Renal cortical epithelial cell (primary cell): ENCODE measurements around the gene TEX13A. TPM values are rescaled to one million over a fixed set of nuclear protein-coding genes. Genes with fewer than 3 reads are reported as not detected.
"Not testable (repeated sequence)": the region's sequence is repeated elsewhere in the genome, so short reads cannot be mapped to it uniquely, and the experiment has no call there.

Experiments used
- DNase-seq: peaks from one replicate; pipeline ENCODE4 v3.0.0-alpha.2; 2011; ENCODE audit warnings: low read depth
- total RNA-seq: library from RNA; depleted of rRNA; stranded (reverse); fragments of >200 nt; gene quantifications from 2 replicates; pipeline ENCODE4 v1.2.3, GENCODE V29; 2014

The TEX13A gene, protein sequence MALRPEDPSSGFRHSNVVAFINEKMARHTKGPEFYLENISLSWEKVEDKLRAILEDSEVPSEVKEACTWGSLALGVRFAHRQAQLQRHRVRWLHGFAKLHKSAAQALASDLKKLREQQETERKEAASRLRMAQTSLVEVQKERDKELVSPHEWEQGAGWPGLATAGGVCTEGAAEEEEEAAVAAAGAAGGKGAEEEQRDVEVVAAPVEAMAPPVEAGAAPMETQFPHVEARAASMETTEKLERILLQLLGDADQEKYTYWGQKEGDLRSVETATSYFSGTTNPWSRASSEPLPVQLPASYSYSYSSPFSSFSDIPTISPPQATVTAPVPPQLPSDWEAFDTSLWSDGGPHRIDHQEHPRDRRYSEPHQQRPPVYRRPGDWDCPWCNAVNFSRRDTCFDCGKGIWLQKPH
- not detected in 2 replicates for total RNA-seq

DNA sequence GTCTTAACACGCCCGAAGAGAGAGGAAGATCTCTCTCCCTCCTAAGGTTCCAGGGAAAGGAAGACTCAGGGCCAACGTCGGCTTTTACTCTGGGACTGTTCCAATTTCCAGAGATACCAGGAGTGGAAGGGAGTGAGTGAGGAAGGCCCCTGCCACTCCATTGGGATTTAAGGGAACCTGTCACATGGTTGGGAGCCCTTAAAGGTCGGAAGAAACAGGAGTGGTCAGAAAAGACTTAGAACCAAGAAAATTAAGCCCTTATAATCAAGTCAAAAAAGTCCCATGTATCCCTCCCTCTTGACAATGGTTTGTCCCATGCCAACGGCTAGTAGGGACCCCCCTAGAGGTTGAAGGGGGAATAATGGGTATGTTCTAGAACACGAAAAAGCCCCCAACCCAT lies at the start of gene TEX13A:
Gene TEX13A, minus strand, starts transcription at position 59 of the 400 bp plus-strand sequence. CDS start 297 bp downstream, outside the sequence.
- DNase-seq, result no peak

DNA sequence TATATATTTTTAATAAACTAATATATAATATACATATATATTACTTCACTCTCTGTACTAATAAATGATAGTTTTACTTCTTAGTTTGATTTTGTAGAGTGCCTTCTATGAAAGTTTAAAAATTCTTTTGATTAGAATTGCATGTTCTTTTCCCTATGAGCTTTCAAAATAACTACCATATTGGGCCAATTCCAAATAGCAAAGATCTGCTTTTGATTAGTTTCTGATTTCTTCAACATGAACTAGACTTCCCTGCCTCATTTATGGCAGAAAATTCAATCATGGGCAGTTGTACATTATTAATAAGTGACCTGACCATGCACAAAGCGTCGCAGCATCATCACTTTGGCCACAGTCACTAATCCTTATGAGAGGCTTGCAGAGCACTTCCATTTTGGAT lies 48.9 kb upstream of the TEX13A start:
- DNase-seq, result no peak

DNA sequence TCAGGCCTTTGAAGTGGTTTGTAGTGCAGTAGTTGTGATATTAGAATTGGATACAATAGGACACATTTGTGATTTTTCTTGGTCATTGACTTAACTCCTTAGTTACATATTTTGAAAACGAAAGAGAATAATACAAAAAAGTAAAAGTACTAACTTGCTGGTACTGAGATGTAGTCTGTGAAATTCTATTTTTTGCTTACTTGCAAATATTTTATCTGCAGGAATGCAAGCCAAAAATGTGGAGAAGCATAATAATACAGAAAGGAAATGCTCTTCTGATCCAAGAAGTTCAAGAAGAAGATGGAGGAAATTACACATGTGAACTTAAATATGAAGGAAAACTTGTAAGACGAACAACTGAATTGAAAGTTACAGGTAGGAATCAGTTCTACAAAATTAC lies 46.7 kb upstream of the TEX13A start:
- no peak for DNase-seq

DNA sequence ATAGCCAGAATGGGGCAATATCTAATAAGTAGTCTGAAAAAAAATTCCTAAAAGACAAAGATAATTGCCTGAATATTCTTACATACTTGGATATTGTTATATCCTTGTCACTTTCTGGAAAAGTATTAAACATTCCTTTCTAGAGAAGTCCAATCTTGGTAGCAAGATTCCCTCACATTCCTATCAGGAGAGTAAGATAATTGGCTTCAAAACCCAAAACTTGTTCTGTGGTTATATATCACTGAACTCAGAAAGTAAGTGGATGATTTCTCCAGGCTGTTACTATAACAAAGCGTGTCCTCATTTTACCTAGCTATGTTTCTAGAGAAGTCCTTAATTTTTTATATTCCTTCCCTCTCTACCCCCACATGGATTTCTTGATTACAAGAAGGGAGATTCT lies 46.0 kb upstream of the TEX13A start:
- DNase-seq, result no peak

DNA sequence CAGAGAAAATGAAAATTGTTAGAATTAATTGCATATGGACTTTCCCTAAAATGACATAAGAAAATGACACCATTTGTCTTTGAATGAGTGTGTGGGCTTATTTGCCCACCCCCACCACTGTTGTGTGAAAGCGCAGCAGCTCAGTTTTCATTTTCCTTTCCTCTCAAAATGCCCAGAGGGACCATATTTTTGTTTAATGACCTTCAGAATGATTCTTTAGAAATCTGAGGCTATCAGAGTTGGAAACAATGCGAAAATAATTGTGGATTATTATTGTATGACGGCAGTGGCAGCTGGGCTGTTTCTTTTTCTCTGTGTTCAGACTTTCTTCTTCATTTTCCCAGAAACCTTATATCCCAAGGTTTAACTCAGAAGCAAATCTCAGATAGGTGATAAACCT lies 44.6 kb upstream of the TEX13A start:
- no peak for DNase-seq

DNA sequence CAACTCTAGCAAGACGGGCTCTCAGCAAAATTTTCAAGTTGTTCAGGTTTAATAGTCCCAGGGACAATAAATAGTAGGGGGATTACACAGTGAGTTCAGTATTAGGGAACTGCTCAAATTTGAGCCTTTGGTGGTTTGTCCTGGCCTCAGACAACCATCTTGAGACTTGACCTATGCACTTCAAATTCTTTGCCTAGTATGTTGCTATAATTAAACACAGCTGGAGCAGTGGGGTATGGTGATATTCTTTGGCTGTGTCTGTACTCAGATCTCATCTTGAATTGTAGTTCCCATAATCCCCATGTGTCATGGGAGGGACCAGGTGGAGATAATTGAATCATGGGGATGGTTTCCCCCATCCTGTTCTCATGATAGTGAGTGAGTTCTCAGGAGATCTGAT lies 43.3 kb upstream of the TEX13A start:
- DNase-seq, result no peak

DNA sequence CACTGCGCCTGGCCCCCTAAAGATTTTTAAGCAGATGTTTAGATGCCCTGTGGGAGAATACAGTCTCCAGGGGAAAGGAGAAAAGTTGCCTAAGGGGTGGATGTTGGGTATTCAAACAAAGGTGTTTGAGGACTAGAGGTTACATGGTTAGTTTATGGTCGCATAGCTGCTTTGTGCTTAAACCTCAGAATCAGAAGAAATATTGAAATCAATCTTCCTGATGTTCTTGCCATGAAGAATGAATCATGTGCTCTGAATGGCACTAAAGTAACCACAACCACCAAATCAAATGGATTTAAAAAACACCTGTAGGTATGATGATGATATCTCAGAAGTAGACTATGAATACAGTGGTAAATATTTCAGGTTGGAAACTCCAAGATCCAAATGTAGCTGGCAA lies 42.7 kb upstream of the TEX13A start:
- no peak for DNase-seq

DNA sequence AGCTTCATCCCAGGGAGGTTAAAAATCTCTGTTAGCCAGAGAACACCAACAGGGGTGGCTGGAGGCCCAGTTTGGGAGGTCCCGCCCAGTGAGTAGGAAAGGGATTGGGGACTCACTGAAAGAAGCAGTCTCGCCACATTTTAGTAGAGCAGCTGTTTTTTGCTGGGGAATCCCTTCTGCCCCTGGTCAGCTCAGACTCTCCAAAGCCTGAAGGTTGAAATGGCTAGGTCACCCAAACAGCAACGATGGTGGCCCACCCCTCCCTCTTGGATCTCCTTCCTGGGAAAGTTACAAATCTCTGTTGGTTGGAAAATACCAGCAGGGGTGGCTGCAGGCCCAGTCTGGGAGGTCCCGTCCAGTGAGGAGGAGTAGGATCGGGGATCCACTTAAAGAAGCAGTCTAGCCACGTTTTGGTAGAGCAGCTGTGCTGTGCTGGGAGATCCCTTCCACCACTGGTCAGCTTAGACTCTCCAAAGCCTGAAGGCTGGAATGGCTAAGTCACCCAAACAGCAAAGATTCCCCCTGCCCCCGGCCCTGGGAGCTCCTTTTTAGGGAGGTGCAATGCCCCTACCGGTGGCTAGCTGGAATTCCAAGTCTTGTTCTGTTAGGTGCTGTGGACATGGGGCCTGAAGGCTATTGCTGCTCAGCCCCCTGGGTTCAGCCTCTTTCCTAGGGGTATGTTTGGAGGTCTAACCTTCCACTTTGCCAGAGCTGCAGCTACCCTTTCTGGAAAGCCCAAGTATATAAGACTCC lies 40.0 kb upstream of the TEX13A start:
- DNase-seq, result no peak

DNA sequence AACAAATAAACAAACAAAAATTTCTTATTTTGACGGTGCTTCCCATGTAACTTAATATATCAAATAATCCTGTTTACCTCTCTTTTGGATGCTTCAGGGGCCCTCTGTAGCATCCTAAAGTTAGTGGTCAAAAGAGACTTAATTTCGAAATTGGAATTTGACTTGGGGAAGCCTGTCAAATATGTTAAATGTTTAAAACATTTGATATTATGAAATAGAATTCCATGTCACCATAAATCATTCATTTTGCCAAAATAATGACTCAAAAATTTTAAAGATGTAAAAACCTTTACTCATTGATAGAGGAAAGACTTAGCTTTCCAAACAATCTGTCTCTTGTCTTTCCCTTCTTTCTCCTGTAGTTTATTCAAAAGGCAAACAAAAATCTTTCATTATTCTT lies 20.6 kb upstream of the TEX13A start:
- no peak for DNase-seq

DNA sequence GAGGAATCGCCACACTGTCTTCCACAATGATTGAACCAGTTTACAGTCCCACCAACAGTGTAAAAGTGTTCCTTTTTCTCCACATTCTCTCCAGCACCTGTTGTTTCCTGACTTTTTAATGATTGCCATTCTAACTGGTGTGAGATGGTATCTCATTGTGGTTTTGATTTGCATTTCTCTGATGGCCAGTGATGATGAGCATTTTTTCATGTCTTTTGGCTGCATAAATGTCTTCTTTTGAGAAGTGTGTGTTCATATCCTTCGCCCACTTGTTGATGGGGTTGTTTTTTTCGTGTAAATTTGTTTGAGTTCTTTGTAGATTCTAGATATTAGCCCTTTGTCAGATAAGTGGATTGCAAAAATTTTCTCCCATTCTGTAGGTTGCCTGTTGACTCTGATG lies 16.9 kb upstream of the TEX13A start:
- DNase-seq, result not testable (repeated sequence)

DNA sequence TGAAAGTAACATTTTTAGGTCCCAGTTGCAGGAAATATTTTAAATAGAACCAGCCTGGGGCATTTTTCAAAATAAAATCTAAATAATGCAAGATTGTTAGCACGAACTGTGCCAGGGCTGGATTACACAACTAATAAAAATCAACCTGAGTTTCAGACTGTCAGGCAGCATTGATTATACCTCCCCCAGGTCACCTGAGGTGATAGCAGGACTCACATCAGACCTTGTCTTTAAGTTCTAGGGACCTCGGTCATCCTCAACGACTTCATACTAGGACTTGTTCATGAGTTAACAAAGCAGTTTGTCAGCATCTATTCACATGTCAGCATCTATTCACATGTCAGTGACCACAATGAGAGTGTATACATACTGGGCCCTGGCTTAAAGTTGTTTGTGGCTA lies 8.7 kb upstream of the TEX13A start:
- no peak for DNase-seq

DNA sequence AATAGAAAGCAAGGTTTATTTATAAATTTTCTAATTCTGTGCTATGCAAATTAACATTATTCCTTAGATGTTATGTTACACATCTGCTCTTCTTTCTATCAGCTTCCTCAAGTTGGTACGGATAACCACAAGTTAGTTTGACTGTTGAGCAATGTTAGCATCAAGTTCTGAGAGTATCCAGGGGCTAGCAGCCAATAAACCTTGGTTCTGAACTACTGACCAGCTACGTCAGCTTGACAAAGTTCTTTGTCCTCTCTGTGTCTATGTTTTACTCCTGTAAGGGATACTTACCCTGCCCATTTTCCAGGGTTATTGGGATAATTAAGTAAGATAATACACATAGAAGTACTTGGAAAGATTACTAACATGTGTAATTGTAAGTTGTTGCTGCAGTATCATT lies 8.1 kb upstream of the TEX13A start:
- no peak for DNase-seq

DNA sequence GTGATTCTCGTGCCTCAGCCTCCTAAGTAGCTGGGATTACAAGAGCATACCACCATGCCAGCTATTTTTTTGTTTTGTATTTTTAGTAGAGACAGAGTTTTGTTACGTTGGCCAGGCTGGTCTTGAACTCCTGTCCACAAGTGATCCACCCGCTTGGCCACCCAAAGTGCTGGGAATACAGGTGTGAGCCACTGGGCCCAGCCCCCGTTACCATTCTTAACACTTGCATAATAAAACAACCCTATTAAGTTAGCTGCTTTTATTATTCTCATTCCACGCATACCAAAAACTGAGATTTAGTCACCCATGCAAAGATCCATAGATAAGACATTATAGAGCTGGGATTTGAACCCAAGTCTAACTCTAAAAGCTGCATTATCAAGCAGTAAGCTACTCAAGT lies 6.0 kb upstream of the TEX13A start:
- no peak for DNase-seq

DNA sequence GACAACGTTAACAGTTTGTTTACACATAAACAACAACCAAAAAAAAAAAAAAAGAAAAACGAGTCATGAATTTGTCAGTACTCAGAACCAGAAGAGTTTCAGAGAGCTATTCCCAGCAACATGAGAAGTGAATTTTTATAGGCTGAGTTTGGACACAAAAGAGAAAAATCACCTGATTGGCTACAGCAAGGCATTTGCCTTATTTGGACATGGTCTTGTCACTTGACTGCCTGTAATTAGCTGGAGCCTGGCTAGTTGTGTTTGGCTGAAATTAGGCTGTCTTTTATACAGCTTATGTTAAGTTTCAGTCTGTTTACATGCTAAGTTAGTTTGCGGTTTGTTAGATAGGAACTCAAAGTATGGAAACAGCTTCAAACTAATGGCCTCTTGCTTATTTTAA lies 880 bp upstream of the TEX13A start:
- DNase-seq, result no peak

DNA sequence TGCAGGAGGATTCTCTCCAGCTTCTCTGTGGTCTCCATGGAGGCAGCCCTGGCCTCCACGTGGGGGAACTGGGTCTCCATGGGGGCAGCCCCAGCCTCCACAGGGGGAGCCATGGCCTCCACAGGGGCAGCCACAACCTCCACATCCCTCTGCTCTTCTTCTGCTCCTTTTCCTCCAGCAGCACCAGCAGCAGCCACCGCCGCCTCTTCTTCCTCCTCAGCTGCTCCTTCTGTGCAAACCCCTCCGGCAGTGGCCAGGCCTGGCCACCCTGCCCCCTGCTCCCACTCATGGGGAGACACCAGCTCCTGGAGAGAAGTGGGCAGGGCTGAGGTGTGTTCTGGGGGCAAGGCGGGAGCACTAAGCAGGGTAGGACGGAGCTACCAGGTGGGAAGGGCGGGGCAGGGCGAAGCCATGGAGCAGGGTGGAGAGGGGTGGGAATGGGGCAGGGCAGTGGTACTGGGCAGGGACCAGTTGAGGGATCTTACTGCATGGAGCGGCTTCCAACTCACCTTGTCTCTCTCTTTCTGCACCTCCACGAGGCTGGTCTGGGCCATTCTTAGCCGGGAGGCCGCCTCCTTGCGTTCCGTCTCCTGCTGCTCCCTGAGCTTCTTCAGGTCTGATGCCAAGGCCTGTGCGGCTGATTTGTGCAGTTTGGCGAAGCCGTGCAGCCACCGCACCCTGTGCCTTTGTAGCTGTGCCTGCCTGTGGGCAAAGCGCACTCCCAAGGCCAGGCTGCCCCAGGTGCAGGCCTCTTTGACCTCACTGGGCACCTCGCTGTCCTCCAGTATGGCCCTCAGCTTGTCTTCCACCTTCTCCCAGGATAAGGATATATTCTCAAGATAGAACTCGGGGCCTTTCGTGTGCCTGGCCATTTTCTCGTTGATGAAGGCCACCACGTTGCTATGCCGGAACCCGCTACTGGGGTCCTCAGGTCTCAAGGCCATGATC lies 766 bp downstream of the TEX13A start:
- no peak for DNase-seq

DNA sequence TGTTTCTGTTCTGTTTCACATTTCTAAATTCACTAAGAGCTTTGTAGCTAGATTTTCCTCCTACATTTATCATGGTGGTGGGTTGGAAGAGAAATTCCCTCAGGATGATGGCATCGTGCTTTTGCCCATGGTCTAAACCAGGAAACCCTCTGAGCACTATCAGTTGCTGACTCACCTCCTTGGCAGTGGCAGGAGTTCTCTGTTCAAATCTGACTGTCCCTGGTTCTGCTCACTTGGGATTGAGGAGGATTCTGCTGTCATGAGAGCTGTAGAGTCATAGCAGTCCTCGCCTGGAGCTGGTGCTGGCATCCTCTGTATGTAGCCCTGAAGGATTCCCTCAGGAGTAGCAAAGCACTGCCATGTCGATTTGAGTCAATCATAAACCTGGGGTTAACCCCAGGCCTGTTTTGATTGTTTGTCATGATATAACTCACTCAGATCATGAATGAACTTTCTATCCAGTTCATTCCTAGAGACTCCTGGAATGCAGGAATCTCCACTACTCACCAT lies 9.4 kb downstream of the TEX13A start:
- peak; percentile 24 for DNase-seq

DNA sequence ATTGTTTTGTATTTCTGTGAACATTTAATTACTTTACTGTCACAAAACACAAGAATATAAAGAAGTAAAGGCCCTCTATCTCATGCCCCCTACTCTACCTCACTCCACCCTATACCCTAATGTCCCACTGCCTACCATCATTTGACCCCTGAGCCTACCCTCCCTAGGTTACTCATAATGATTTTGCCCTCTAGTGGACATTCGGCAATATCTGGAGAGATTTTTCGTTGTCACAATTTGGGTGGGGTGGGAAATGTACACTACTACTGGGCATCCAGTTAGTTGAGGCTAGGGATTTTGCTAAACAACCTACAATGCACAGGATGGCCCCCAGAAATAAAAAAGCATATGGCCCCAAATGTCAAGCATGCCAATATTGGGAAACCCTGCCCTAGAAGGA lies 10.2 kb downstream of the TEX13A start:
- DNase-seq, result no peak

DNA sequence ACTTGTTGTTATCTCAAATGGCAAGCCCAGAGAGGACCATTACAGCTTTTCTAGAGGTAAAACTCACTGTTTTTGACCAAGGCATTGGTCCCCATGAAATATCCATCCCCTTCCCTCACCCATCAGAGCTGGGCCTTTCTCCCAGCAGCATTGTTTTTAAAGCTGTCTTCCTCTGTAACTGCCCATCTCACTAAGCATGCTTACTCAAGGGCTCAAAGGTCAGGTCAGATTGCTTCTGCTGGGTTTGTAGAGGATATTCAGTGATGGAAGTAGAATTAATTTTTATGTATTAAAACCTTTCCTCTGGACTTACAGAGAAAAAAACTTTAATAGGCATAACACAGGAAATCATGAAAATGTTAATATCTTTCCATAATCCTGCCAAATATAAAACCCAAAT lies 11.1 kb downstream of the TEX13A start:
- DNase-seq, result no peak

DNA sequence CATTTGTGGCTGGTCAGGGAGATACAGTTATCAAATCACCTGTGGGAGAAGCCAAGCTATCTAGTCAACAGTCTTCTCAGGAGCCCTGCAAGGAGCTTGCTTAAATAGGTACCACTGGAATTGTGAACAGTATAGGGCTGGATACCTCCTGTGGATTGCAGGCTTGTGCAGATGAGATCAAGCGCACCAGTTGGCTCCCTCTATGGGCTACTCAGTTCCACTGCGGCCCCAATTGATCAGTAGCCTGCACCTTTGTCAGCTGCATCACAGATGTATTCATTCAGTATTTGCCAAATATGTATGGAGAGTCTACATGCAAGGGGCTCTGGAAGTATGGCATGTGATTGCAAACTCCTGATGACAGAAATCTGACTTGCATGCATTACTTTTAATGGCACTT lies 28.6 kb downstream of the TEX13A start:
- DNase-seq, result peak; percentile 3

DNA sequence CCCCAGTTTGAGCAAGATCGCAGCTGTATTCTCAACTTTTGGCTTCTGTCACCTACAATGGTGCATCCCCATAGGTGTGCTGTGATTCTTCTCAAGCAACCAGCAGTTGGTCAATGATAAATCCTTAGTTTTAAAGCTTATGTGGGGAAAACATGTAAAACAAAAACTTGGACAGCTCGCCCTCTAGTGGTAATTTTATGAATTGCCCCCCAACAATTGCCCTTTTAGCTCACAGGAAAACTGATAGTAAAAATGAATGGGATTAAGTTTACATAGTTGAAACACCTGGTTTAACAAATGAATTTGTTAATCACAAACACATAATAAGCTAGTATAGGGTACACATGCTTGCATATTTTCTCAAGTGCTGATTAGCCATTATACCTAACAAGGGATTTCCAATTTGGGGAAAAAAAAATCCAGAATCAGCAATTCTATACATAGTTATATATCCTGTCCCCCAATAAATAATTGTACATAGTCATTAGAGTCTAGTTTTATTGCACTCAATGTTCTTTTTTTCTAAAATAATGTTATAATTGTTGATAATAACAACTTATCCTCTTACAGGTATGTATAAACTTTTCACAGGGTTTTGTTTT lies 30.1 kb downstream of the TEX13A start:
- DNase-seq, result peak; percentile 33

DNA sequence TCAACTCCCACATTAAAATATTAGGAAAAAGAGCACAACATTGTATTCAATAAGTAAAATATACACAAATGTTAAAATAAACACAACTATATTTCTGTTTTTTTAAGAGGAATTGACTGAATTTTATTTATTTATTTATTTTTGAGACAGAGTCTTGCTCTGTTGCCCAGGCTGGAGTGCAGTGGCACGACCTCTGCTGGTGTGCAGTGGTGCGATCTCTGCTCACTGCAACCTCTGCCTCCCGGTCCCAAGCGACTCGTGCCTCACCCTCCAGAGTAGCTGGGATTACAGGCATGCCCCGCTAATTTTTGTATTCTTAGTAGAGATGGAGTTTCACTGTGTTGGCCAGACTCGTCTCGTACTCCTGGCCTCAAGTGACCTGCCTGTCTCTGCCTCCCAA lies 31.4 kb downstream of the TEX13A start:
- DNase-seq, result no peak

DNA sequence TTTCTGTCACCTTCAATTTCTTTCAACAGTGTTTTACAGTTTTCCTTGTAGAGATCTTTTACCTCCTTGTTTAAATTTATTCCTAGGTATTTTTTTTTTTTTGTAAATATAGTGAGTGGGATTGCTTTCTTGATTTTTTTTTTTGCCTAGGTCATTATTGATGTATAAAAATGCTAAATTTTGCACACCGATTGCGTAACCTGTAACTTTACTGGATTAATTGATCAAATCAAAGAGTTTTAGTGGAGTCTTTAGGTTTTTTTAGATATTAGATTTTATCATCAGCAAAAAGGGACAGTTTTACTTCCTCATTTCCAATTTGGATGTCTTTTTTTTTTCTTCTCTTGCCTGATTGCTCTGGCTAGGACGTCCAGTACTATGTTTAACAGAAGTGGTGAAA lies 40.9 kb downstream of the TEX13A start:
- DNase-seq, result no peak
